Muscle layer of colon (tissue), 2 donors: ENCODE measurements around the gene CORO2A.
"Not testable (repeated sequence)": the region's sequence is repeated elsewhere in the genome, so short reads cannot be mapped to it uniquely, and the experiment has no call there.

Experiments
- H3K27ac ChIP-seq: one replicate; pipeline ENCODE4 v1.7.0; 2013; ENCODE audit warnings: low read depth, mild to moderate bottlenecking, low read length, moderate library complexity
- H3K27me3 ChIP-seq, 2 donors: one replicate each; pipeline ENCODE4 v1.7.0; 2013; ENCODE audit warnings: low read length in 2 of 2, mild to moderate bottlenecking in 2 of 2; ENCODE audit not compliant: insufficient read depth in 2 of 2, control insufficient read depth in 1 of 2
- H3K36me3 ChIP-seq: one replicate; pipeline ENCODE4 v1.7.0; 2013; ENCODE audit warnings: mild to moderate bottlenecking, low read length; ENCODE audit not compliant: insufficient read depth
- H3K4me1 ChIP-seq: one replicate; pipeline ENCODE4 v1.7.0; 2013; ENCODE audit warnings: mild to moderate bottlenecking, low read length; ENCODE audit not compliant: insufficient read depth
- H3K4me3 ChIP-seq, 2 donors: one replicate each; pipeline ENCODE4 v1.7.0; 2013; ENCODE audit warnings: low read length in 2 of 2, low read depth in 1 of 2, mild to moderate bottlenecking in 1 of 2, moderate library complexity in 1 of 2
- H3K9ac ChIP-seq: one replicate; pipeline ENCODE4 v1.7.0; 2013; ENCODE audit warnings: low read length
- H3K9me3 ChIP-seq: one replicate; pipeline ENCODE4 v1.7.0; 2013; ENCODE audit warnings: mild to moderate bottlenecking, low read length
- donor health status: abdominal sarcoma.
- donor health status: Adenocarcinoma of cecum.

The CORO2A gene

DNA sequence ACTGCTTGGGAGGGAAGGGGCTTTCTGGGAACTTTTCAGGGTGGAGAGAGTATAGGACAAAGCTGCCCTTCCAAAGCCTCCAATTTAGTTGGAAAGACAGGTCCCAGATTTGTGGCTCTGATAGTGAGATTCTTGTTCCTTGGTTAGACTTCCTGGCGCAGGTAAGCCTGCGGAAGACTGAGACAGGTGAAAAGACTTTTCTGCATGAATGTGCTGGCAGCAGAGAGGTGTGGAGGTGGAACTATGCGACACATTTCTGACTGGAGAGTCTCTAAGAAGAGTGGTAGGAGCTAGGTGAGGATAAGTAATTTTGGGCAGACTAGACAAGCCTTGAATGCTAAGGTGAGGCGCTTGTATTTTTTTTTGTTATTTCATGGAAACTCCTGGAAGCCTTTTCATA lies 106.0 kb downstream of the CORO2A start:
- H3K9me3 ChIP-seq: no peaks in the 10 kb centered on the region
- H3K4me1 ChIP-seq: no peaks in the 10 kb centered on the region
- H3K27ac ChIP-seq: no peak overlapping the region
- peaks cover 14% of the 10 kb centered on the region for H3K36me3 ChIP-seq
- no peak overlapping the region for H3K4me3 ChIP-seq
- no peak overlapping the region for H3K9ac ChIP-seq
- H3K27me3 ChIP-seq: no peaks in the 10 kb centered on the region

DNA sequence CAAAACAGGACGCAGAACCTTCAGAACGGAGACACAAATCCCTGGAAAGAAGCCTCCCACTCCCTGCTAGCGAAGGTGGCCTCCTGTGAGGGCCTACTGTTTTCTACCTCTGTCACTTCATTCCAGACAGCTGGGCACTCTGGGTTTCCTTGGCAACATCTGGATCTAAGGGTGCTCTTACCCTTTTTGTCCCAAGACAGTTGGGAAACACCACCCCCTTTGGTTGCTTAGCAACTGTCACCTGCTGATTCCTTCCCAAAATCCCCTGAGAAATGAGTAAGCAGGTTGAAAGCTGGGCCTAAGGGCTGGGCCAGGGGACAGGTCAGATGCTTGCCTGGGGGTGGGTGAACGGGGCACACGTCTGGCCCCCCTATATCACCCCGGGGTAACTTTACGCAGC lies 106.5 kb downstream of the CORO2A start:
- H3K36me3 ChIP-seq: peaks cover 19% of the 10 kb centered on the region
- no peaks in the 10 kb centered on the region for H3K4me1 ChIP-seq
- H3K9me3 ChIP-seq: no peaks in the 10 kb centered on the region
- H3K27ac ChIP-seq: no peak overlapping the region
- H3K4me3 ChIP-seq: no peak overlapping the region
- no peaks in the 10 kb centered on the region for H3K27me3 ChIP-seq
- H3K9ac ChIP-seq: no peak overlapping the region

DNA sequence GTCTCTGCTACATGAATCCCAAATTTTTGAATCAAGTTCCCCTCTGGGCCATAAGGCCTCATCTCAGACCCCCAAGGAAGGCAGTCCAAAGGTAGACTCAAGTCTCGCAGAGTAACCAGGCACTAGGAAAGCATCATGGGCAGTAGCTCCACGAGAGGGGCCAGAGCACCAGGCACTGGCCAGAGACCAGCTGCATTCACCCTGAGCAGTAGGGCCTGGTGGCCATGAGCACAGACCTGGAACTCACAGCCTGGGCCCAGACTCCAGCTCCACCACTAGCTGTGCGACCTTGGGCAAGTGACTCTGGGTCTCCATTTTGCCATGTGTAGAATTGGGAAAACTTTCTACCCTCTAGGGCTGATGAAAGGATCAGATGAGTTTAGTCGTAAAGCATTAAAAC lies 107.4 kb downstream of the CORO2A start:
- no peak overlapping the region for H3K9ac ChIP-seq
- H3K36me3 ChIP-seq: peaks cover 23% of the 10 kb centered on the region
- no peak overlapping the region for H3K4me3 ChIP-seq
- H3K9me3 ChIP-seq: no peaks in the 10 kb centered on the region
- no peaks in the 10 kb centered on the region for H3K4me1 ChIP-seq
- no peak overlapping the region for H3K27ac ChIP-seq
- no peaks in the 10 kb centered on the region for H3K27me3 ChIP-seq

DNA sequence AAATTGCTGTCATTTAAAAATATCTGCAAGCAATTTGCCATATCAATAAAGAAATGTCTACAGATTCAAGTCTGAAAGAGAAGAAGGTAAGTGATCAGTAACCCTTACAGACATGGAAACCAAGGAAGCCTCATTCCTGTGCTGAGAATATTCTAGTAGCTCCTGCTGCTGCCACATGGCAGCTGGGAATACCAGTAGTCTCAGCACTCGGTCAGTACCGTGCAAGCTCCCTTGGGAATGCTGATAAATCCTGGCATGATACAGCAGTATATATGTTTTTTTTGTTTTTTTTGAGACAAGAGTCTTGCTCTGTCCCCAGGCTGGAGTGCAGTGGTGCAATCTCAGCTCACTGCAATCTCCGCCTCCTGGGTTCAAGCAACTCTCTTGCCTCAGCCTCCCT lies 108.0 kb downstream of the CORO2A start:
- no peak overlapping the region for H3K27ac ChIP-seq
- peaks cover 23% of the 10 kb centered on the region for H3K36me3 ChIP-seq
- H3K9me3 ChIP-seq: no peaks in the 10 kb centered on the region
- no peaks in the 10 kb centered on the region for H3K27me3 ChIP-seq
- no peaks in the 10 kb centered on the region for H3K4me1 ChIP-seq
- no peak overlapping the region for H3K9ac ChIP-seq
- H3K4me3 ChIP-seq: no peak overlapping the region

DNA sequence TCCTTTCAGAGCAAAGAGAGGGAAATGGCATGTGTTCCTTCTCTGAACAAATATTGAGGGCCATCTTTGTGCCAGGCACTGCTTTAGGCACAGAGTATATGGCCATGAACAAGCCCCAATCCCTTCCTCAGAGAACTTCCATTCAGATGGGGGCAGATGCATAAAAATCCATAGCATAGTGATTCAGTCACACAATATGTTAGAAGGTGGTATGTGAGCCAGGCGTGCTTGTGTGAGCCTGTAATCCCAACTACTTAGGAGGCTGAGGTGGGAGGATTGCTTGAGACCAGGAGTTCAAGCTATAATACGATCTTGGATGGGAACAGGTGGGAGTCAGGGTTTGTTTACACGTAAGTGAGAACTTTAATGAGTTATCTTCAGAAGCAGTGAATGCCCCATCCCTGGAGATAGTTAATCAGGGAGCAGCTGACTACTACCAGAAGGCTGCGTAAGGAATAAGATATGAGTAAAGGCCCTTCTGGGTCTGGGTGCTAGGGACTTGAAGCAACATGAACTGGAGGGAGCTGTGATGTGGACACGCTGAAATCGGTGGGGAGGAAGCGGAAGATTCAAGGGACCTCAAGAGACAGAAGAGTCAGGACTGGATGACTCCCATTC lies 108.8 kb downstream of the CORO2A start:
- H3K27me3 ChIP-seq: no peaks in the 10 kb centered on the region
- no peak overlapping the region for H3K9ac ChIP-seq
- H3K36me3 ChIP-seq: peaks cover 23% of the 10 kb centered on the region
- no peaks in the 10 kb centered on the region for H3K9me3 ChIP-seq
- H3K4me3 ChIP-seq: no peak overlapping the region
- H3K4me1 ChIP-seq: no peaks in the 10 kb centered on the region
- H3K27ac ChIP-seq: no peak overlapping the region

DNA sequence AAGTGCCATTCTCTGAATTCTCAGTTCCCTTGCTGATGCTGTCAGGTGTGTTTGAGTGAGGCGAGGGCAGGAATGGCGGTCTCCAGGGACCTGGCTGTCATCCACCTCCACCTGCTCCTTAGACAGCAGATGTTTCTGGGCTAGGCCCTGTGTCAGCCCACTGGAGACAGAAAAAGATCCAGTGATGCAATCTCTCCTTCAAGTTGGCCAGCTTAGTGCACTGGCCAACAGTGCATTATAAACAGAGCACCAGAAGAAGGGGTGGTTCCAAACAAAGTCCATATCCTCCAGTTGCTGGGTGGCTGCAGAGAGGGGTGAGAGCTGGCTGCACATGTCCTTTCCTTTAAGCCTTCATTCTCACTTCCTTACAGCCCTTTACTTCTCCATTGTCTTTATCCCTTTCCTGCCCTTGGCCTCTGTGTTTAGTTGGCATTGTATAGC lies 109.4 kb downstream of the CORO2A start:
- Histone ChIP-seq H3K36me3 (peaks cover 25% of the 10 kb centered on the region), H3K9ac (no peak overlapping the region)

DNA sequence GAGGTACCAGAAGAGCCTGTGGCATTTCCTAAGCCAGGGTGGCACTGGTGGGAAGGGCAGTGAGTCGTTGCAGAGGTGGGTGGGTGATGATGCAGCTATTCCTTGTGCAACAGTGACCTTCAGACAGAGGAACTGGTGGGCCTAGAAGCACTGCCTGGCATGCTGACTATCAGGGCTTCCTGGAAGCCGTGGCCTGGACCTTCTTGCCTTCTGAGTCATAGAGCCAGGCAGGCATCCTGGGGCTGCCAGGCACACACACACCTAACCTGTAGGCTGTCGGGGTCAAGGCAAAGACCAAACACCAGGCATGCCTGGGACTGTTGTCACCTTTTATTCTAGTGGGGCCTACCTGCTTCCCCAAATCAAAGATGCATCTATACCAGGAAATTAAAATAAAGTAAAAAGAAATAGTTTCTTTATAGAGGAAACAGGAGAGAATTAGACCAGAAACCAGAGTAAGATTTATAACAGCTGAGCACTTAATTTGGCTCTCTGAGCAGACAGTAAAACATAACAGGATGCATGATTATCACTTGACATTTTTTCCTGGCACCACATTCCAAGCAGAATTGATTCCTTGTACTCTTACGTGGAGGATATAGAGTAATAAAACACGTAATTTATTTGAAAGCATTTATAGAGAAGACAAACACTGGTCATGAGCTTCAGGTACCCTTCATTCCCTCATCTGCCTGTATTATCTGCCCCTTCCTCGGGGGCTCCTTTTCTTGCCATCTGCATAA lies 110.8 kb downstream of the CORO2A start:
- Histone ChIP-seq H3K9ac (no peak overlapping the region), H3K36me3 (peaks cover 31% of the 10 kb centered on the region)

More for the DNA sequence above, 109.4 kb downstream of the CORO2A start:
- no peak overlapping the region for H3K27ac ChIP-seq
- no peaks in the 10 kb centered on the region for H3K9me3 ChIP-seq
- H3K4me1 ChIP-seq: no peaks in the 10 kb centered on the region
- H3K4me3 ChIP-seq: no peak overlapping the region
- no peaks in the 10 kb centered on the region for H3K27me3 ChIP-seq

DNA sequence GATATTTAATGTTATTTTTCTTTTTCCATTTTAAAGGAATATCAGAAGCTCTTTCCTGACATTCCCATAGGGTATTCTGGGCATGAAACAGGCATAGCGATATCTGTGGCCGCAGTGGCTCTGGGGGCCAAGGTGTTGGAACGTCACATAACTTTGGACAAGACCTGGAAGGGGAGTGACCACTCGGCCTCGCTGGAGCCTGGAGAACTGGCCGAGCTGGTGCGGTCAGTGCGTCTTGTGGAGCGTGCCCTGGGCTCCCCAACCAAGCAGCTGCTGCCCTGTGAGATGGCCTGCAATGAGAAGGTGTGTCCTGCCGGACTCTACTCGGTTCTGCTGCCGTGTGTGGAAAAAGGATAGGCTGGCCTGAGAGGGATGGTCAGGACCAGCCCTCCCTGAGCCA lies 111.7 kb downstream of the CORO2A start:
- no peak overlapping the region for H3K9ac ChIP-seq
- no peaks in the 10 kb centered on the region for H3K9me3 ChIP-seq
- H3K36me3 ChIP-seq: peaks cover 31% of the 10 kb centered on the region
- no peak overlapping the region for H3K27ac ChIP-seq
- H3K27me3 ChIP-seq: no peaks in the 10 kb centered on the region
- no peaks in the 10 kb centered on the region for H3K4me1 ChIP-seq
- no peak overlapping the region for H3K4me3 ChIP-seq

More for the DNA sequence above, 110.8 kb downstream of the CORO2A start:
- no peaks in the 10 kb centered on the region for H3K9me3 ChIP-seq
- no peaks in the 10 kb centered on the region for H3K27me3 ChIP-seq
- H3K27ac ChIP-seq: no peak overlapping the region
- H3K4me1 ChIP-seq: no peaks in the 10 kb centered on the region
- no peak overlapping the region for H3K4me3 ChIP-seq

DNA sequence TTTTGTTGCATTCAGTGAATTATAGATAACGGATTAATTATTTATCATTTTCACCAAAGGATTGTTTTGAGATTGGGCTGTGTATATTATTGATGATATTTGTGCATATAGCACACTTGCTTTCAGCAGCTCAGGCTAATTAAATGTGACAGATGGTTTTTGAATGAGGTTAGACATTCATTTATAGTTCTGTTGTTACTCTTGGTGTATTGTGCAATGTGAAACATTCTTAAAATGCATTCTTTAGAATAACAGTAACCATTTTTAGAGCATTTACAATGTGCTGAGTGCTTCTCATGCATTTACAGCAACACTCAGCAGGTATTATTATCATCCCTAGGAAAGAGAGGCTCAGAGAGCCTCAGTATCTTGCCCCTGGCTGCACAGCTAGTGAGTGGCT lies 112.1 kb downstream of the CORO2A start:
- Histone ChIP-seq H3K9ac (no peak overlapping the region), H3K9me3 (no peaks in the 10 kb centered on the region), H3K4me1 (no peaks in the 10 kb centered on the region), H3K36me3 (peaks cover 31% of the 10 kb centered on the region), H3K27ac (no peak overlapping the region), H3K27me3 (no peaks in the 10 kb centered on the region), H3K4me3 (no peak overlapping the region)

DNA sequence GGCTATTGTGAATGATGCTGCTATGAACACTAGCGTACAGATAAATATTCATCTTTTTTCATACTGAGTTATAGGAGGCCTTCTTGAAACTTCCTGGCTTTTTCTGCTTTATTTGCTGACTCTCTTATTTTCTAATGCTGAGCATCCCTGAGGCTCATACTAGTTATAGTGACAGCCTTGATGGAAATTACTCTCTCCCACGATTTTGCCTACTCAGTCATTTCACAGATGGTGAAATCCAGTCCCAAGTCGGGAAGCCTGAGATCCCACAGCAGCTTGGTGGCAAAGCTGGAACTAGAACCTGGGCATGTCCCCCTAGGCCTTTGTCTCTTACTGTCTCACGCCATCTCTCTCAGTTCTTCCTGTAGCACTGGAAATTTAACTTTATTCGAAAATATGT lies 113.5 kb downstream of the CORO2A start:
- Histone ChIP-seq H3K9me3 (no peaks in the 10 kb centered on the region), H3K27ac (no peak overlapping the region), H3K4me3 (no peak overlapping the region), H3K27me3 (no peaks in the 10 kb centered on the region), H3K9ac (no peak overlapping the region), H3K4me1 (peaks cover 7% of the 10 kb centered on the region), H3K36me3 (peaks cover 31% of the 10 kb centered on the region)

DNA sequence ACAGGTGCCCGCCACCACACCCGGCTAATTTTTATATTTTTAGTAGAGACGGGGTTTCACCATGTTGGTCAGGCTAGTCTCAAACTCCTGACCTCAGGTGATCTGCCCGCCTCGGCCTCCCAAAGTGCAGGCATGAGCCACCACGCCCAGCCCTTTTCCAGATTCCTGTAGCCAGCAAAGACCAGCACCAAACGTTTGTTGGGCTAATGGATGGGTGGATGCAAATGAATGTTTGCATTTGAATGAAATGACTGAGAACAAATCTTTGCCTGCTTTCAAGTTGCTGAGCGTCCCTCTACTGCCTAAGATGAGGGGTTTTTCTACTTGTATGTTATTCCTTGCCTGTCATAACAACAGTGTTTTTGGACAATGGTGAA lies 115.9 kb downstream of the CORO2A start:
- H3K27ac ChIP-seq, H3K9me3 ChIP-seq, H3K4me1 ChIP-seq, H3K4me3 ChIP-seq, H3K9ac ChIP-seq, H3K27me3 ChIP-seq: not testable (repeated sequence)
- peaks cover 17% of the 10 kb centered on the region for H3K36me3 ChIP-seq

DNA sequence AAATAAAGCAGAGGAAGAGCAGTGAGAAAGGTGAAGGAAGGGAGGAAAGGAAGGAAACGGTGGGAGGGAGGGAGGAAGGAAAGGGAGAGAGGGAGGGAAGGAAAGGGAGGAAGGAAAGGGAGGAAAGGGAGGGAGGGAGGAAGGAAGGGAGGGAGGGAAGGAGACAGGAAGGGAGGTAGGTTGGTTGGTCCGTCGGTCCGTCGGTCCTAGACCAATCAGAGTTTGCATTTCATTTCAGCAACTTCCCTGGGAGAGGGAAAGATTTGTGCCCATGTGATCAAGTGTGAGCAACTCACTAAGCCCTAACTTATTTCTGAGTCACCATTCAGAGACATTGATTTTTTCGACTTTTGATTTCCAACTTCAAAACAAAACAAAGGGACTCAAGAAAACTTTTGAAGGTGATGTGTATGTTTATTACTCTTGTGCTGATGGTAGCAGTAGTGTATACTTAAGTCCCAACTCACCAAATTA lies 117.1 kb downstream of the CORO2A start:
- Histone ChIP-seq H3K27me3 (no peaks in the 10 kb centered on the region), H3K4me1 (peaks cover 7% of the 10 kb centered on the region), H3K27ac (no peak overlapping the region), H3K36me3 (peaks cover 9% of the 10 kb centered on the region), H3K9me3 (no peaks in the 10 kb centered on the region), H3K9ac (no peak overlapping the region), H3K4me3 (no peak overlapping the region)
